H1 (cell line): ENCODE results near the gene ARNT2. TPM values are rescaled to one million over a fixed set of nuclear protein-coding genes. Genes with fewer than 3 reads are reported as not detected.

ENCODE experiments used
- CTCF ChIA-PET: fragments of 300-600 bp; sonication (Branson Sonifier 250); formaldehyde crosslinking; loops from one replicate; lab custom pipeline; 2021; ENCODE audit not compliant: partially characterized antibody; lab: Charles Lee
- POLR2A ChIA-PET: fragments of 300-600 bp; sonication (Branson Sonifier 250); formaldehyde crosslinking; loops from one replicate; lab custom pipeline; 2021; ENCODE audit warnings: inconsistent platforms; ENCODE audit not compliant: partially characterized antibody; lab: Charles Lee
- DNase-seq, 2 experiments: peaks; one replicate each; pipeline versions ENCODE4 v3.0.0 to v3.0.0-alpha.2; 2010 to 2022; ENCODE audit warnings: low spot score in 2 of 2, low read depth in 1 of 2, mixed read lengths in 1 of 2
- FAIRE-seq: peaks from 2 replicates; lab custom pipeline; 2011; peaks lifted over from hg19 to GRCh38; lab: Jason Lieb, UNC
- H2AFZ ChIP-seq: 2 replicates; pipeline ENCODE4 v1.8.1; 2012; ENCODE audit warnings: low read length, inconsistent platforms
- H2AK5ac ChIP-seq: 2 replicates; pipeline ENCODE4 v1.6.1; 2013; ENCODE audit warnings: low read depth, low read length
- H2BK120ac ChIP-seq: replicated peaks from 2 replicates; pipeline ENCODE3; 2013; ENCODE audit warnings: low read depth, low read length, inconsistent platforms
- H2BK12ac ChIP-seq: 2 replicates; pipeline ENCODE4 v1.6.1; 2013; ENCODE audit warnings: low read depth, low read length
- H2BK15ac ChIP-seq: 2 replicates; pipeline ENCODE4 v1.6.1; 2013; ENCODE audit warnings: low read length
- H2BK20ac ChIP-seq: 2 replicates; pipeline ENCODE4 v1.6.1; 2013; ENCODE audit warnings: low read length
- H2BK5ac ChIP-seq: 2 replicates; pipeline ENCODE4 v1.6.1; 2013; ENCODE audit warnings: low read depth, low read length
- H3K14ac ChIP-seq: 2 replicates; pipeline ENCODE4 v1.6.1; 2013; ENCODE audit warnings: inconsistent platforms; ENCODE audit not compliant: insufficient read length
- H3K18ac ChIP-seq: 2 replicates; pipeline ENCODE4 v1.6.1; 2013; ENCODE audit warnings: low read length; ENCODE audit errors: extremely low read depth
- H3K23ac ChIP-seq: 2 replicates; pipeline ENCODE4 v1.6.1; 2013; ENCODE audit warnings: inconsistent platforms; ENCODE audit not compliant: insufficient read length
- H3K23me2 ChIP-seq: 2 replicates; pipeline ENCODE4 v1.6.1; 2013; ENCODE audit warnings: low read depth, low read length
- H3K27ac ChIP-seq: 2 replicates; pipeline ENCODE4 v1.6.1; 2011; ENCODE audit warnings: low read depth, low read length, inconsistent platforms
- H3K27me3 ChIP-seq, 4 experiments: replicated peaks in 1 of 4; 1 replicate in 1 of 4; 2 replicates in 3 of 4; pipeline versions ENCODE4 v1.6.1 to v1.8.1; 2011 to 2013; ENCODE audit warnings: low read length in 3 of 4, mild to moderate bottlenecking in 3 of 4, inconsistent platforms in 2 of 4, mixed read lengths in 2 of 4, moderate library complexity in 1 of 4; ENCODE audit not compliant: control insufficient read depth in 3 of 4, insufficient read depth in 3 of 4; ENCODE audit errors: extremely low read depth in 1 of 4
- H3K36me3 ChIP-seq, 4 experiments: 2 replicates each; pipeline versions ENCODE4 v1.6.1 to v1.8.1; 2011 to 2013; ENCODE audit warnings: mild to moderate bottlenecking in 4 of 4, low read length in 3 of 4, moderate library complexity in 2 of 4, control low read depth in 1 of 4, inconsistent platforms in 1 of 4; ENCODE audit not compliant: insufficient read depth in 4 of 4, control insufficient read depth in 2 of 4
- H3K4ac ChIP-seq: replicated peaks from 2 replicates; pipeline ENCODE3; 2013; ENCODE audit warnings: low read length, low read depth, mixed read lengths, inconsistent platforms; ENCODE audit not compliant: insufficient read length
- H3K4me1 ChIP-seq, 4 experiments: replicated peaks in 1 of 4; 1 replicate in 1 of 4; 2 replicates in 3 of 4; pipeline versions ENCODE4 v1.6.1 to v1.8.1; 2011 to 2013; ENCODE audit warnings: low read length in 3 of 4, inconsistent platforms in 2 of 4, mixed read lengths in 1 of 4; ENCODE audit not compliant: insufficient read depth in 4 of 4, control insufficient read depth in 3 of 4
- H3K4me2 ChIP-seq, 2 experiments: 2 replicates each; pipeline versions ENCODE4 v1.6.1 to v1.8.1; 2011 to 2013; ENCODE audit warnings: low read depth in 2 of 2, low read length in 2 of 2, control low read depth in 1 of 2, inconsistent platforms in 1 of 2, mild to moderate bottlenecking in 1 of 2; ENCODE audit not compliant: insufficient read depth in 1 of 2
- H3K4me3 ChIP-seq, 4 experiments: fragments of 200-600, 300-600 bp in 1 of 4; sonication (generic), shearing (Covaris generic), sonication (Bioruptor Twin) in 1 of 4; 2 replicates each; pipeline versions ENCODE4 v1.5.1 to v1.8.1; 2011 to 2016; ENCODE audit warnings: low read length in 4 of 4, low read depth in 3 of 4, control low read depth in 2 of 4, inconsistent platforms in 2 of 4, mild to moderate bottlenecking in 2 of 4, mixed read lengths in 1 of 4, moderate library complexity in 1 of 4; ENCODE audit not compliant: insufficient read depth in 2 of 4; ENCODE audit errors: extremely low read depth in 1 of 4
- H3K56ac ChIP-seq: replicated peaks from 2 replicates; pipeline ENCODE3; 2013; ENCODE audit warnings: low read depth, mild to moderate bottlenecking, mixed read lengths, low read length, inconsistent platforms; ENCODE audit not compliant: insufficient read length
- H3K79me1 ChIP-seq: 2 replicates; pipeline ENCODE4 v1.6.1; 2013; ENCODE audit warnings: low read depth, low read length, control low read depth
- H3K79me2 ChIP-seq, 2 experiments: 2 replicates each; pipeline versions ENCODE4 v1.6.1 to v1.8.1; 2012 to 2013; ENCODE audit warnings: low read length in 2 of 2, mild to moderate bottlenecking in 2 of 2, inconsistent platforms in 1 of 2; ENCODE audit not compliant: insufficient read depth in 2 of 2, control insufficient read depth in 1 of 2
- H3K9ac ChIP-seq, 4 experiments: replicated peaks in 1 of 4; 1 replicate in 1 of 4; 2 replicates in 3 of 4; pipeline versions ENCODE4 v1.6.1 to v1.8.1; 2011 to 2013; ENCODE audit warnings: low read depth in 3 of 4, low read length in 3 of 4, control low read depth in 2 of 4, mild to moderate bottlenecking in 2 of 4, moderate library complexity in 2 of 4, inconsistent platforms in 1 of 4; ENCODE audit errors: extremely low read depth in 1 of 4
- H3K9me3 ChIP-seq, 2 experiments: 2 replicates each; pipeline versions ENCODE4 v1.6.1 to v1.8.1; 2012 to 2013; ENCODE audit warnings: mild to moderate bottlenecking in 2 of 2, moderate library complexity in 2 of 2, control low read depth in 1 of 2, inconsistent platforms in 1 of 2, low read depth in 1 of 2, low read length in 1 of 2, mixed read lengths in 1 of 2; ENCODE audit not compliant: insufficient read depth in 2 of 2
- H4K20me1 ChIP-seq, 2 experiments: replicated peaks in 1 of 2; 2 replicates each; pipeline versions ENCODE3 to v1.8.1; 2011 to 2013; ENCODE audit warnings: inconsistent platforms in 2 of 2, low read length in 2 of 2, mild to moderate bottlenecking in 1 of 2; ENCODE audit not compliant: insufficient read depth in 2 of 2, control insufficient read depth in 1 of 2
- H4K5ac ChIP-seq: 2 replicates; pipeline ENCODE4 v1.6.1; 2013; ENCODE audit warnings: low read length, low read depth, mixed read lengths, inconsistent platforms; ENCODE audit not compliant: insufficient read length
- H4K8ac ChIP-seq: 2 replicates; pipeline ENCODE4 v1.8.0; 2013; ENCODE audit warnings: mild to moderate bottlenecking, moderate library complexity, low read length, inconsistent platforms; ENCODE audit not compliant: insufficient read depth; ENCODE audit errors: extremely low read depth
- H4K91ac ChIP-seq: replicated peaks from 2 replicates; pipeline ENCODE3; 2013; ENCODE audit warnings: low read length, mixed read lengths, inconsistent platforms; ENCODE audit not compliant: insufficient read length
- JUN ChIP-seq: IDR thresholded peaks from 2 replicates; pipeline ENCODE4 v1.6.1; 2011; ENCODE audit warnings: low read depth, mild to moderate bottlenecking, improper control_type of control experiment, low read length
- KDM1A ChIP-seq: fragments of 200-600, 300-600 bp; sonication (generic); IDR thresholded peaks from 2 replicates; pipeline ENCODE4 v1.7.1; 2016; ENCODE audit warnings: mild to moderate bottlenecking, low read length, borderline replicate concordance
- PHF8 ChIP-seq: fragments of 200-600 bp; sonication (generic); conservative IDR thresholded peaks from 2 replicates; pipeline ENCODE4 v1.7.1; 2012; ENCODE audit warnings: low read depth, mild to moderate bottlenecking, inconsistent platforms, low read length, moderate library complexity
- RBBP5 ChIP-seq: IDR thresholded peaks from 2 replicates; pipeline ENCODE4 v1.7.1; 2012; ENCODE audit warnings: low read depth, mild to moderate bottlenecking, inconsistent platforms, low read length, moderate library complexity, borderline replicate concordance
- USF2 ChIP-seq: IDR thresholded peaks from 2 replicates; pipeline ENCODE4 v1.6.1; 2011; ENCODE audit warnings: low read length, improper control_type of control experiment
- ZNF274 ChIP-seq: IDR thresholded peaks from 2 replicates; pipeline ENCODE4 v1.7.0; 2012; ENCODE audit warnings: low read length, borderline replicate concordance; ENCODE audit errors: extremely low read depth
- WGBS, 2 experiments: shearing (Covaris generic) in 1 of 2; methylation state at CpG; one replicate each; pipeline versions ENCODE4 v1.1.6 to v1.1.7; 2013 to 2015; ENCODE audit warnings: low lambda C conversion rate in 2 of 2, mixed read lengths in 2 of 2, inconsistent platforms in 1 of 2, low coverage in 1 of 2, missing lambda C conversion rate in 1 of 2; ENCODE audit not compliant: insufficient replicate concordance in 2 of 2, insufficient coverage in 1 of 2, insufficient read length in 1 of 2; ENCODE audit errors: extremely low coverage in 1 of 2, missing lambda C conversion rate in 1 of 2; 5-methylcytosine and 5-hydroxymethylcytosine counted together
- polyA plus RNA-seq, 7 experiments: library from polyadenylated mRNA; depleted of rRNA in 3 of 7; stranded (reverse) in 5 of 7; unstranded in 2 of 7; fragments of >200 nt in 5 of 7; fragments of 200-250 nt in 2 of 7; gene quantifications; 1 replicate in 5 of 7; 2 replicates in 1 of 7; 4 replicates in 1 of 7; pipeline versions ENCODE4 v1.2.1 to v1.2.3, GENCODE V29; 2011 to 2013; ENCODE audit warnings: missing spikeins in 2 of 7, mixed read lengths in 2 of 7
- total RNA-seq: library from RNA; stranded (reverse); fragmentation: NEBNext Ultra II Directional; extraction: Animal tissue kit (Norgen Biotek cat#: 25700); gene quantifications from 2 replicates; pipeline ENCODE4 v1.2.1, GENCODE V29; 2021

ARNT2 gene
- total and polyA plus RNA-seq, 2 of the 8 experiments (the other 6 are each of a cell fraction or from before 2014, with no cell fraction given), result 9.5 to 14.6 TPM

GRCh38 chr15:80497221-80497620, 93.0 kb downstream of the ARNT2 start:
- no peaks in the 10 kb centered on the region for H3K79me1 ChIP-seq
- no peak overlapping the region for H2AK5ac ChIP-seq
- H3K23me2 ChIP-seq, result no peaks in the 10 kb centered on the region
- H2BK5ac ChIP-seq, result no peak overlapping the region
- H3K56ac ChIP-seq, result no peak overlapping the region
- H4K91ac ChIP-seq, result no peak overlapping the region
- WGBS, 2 experiments, result 89% methylated on average over 1 of the region's 1 CpG; no CpG with 5 or more reads in 1 of the 2 experiments
- no peak overlapping the region; the same call in 1 of the 2 replicates for H2BK12ac ChIP-seq
- no peak overlapping the region for H3K27ac ChIP-seq
- no peak overlapping the region for H4K5ac ChIP-seq
- no peak overlapping the region for H2BK20ac ChIP-seq
- no peak overlapping the region for H3K4me3 ChIP-seq
- no peaks in the 10 kb centered on the region for H3K9me3 ChIP-seq
- ChIA-PET CTCF (interaction anchor here (0.8 to 2.0 kb wide), 5 partner anchors 10 to 282 kb away, joined by 3 to 6 read pairs (median 4); partner anchors contain the start of gene CEMIP), POLR2A (interaction anchor here (1.1 kb wide), 1 partner anchor 10 kb away, joined by 4 read pairs; no protein-coding TSS in a partner anchor)
- no peak overlapping the region for H3K4ac ChIP-seq
- DNase-seq (peak in 1 of 2 experiments; percentile 4), FAIRE-seq (no peak)
- H3K4me2 ChIP-seq, result no peak overlapping the region
- H2AFZ ChIP-seq, result no peak overlapping the region
- H3K36me3 ChIP-seq, result no peaks in the 10 kb centered on the region
- no peak overlapping the region for H3K14ac ChIP-seq
- no peak overlapping the region for H3K18ac ChIP-seq
- no peak overlapping the region for H4K8ac ChIP-seq
- no peak overlapping the region for H3K9ac ChIP-seq
- no peaks in the 10 kb centered on the region for H3K79me2 ChIP-seq
- H2BK120ac ChIP-seq, result no peak overlapping the region
- H4K20me1 ChIP-seq, result peaks cover 0 to under 1% of the 10 kb centered on the region in 2 experiments
- no peaks in the 10 kb centered on the region for H3K27me3 ChIP-seq
- peaks cover 0 to 7% (median under 1%) of the 10 kb centered on the region in 4 experiments; a peak in 2 of 7 replicates for H3K4me1 ChIP-seq
- no peak overlapping the region for H3K23ac ChIP-seq
- H2BK15ac ChIP-seq, result no peak overlapping the region
- TF ChIP-seq JUN (no peak), ZNF274 (no peak), PHF8 (no peak), KDM1A (no peak), USF2 (no peak), RBBP5 (no peak)
